Lower leg skin (tissue), 4 donors: Measurements from ENCODE around the gene LAMC3. TPM values are rescaled to one million over a fixed set of nuclear protein-coding genes. Genes with fewer than 3 reads are reported as not detected.

Experiments
- DNase-seq, 2 donors: peaks; one replicate each; pipeline ENCODE4 v3.0.0-alpha.2; 2019; ENCODE audit warnings: low spot score in 2 of 2
- H3K4me3 ChIP-seq: fragments of 200-600 bp; sonication (generic); 2 replicates; pipeline ENCODE4 v1.5.1; 2017; ENCODE audit warnings: mild to moderate bottlenecking, low read depth; ENCODE audit not compliant: poor library complexity, severe bottlenecking
- POLR2A ChIP-seq, 2 donors: fragments of 450-650 bp; IDR thresholded peaks; one replicate each; pipeline ENCODE4 v1.6.1; 2016 to 2017; ENCODE audit warnings: antibody characterized with exemption in 2 of 2, mild to moderate bottlenecking in 1 of 2, moderate library complexity in 1 of 2
- WGBS, 2 donors: methylation state at CpG; one replicate each; pipeline ENCODE4 v1.1.5; 2018; 5-methylcytosine and 5-hydroxymethylcytosine counted together
- intact Hi-C: fragments of 100-400 bp; cut with DNase I; formaldehyde crosslinking; loops from one replicate; pipeline ENCODE4 v1.15.0; 2023; ENCODE audit warnings: low total_unique reads
- total RNA-seq, 4 donors: library from RNA; depleted of rRNA; stranded (reverse); fragments of >200 nt; gene quantifications; one replicate each; pipeline ENCODE4 v1.1.0, GENCODE V29; 2016
- TF ChIP-seq, protein P1 (sequence below), 3 donors: fragments of 450-650 bp; IDR thresholded peaks; one replicate each; pipeline ENCODE4 v1.5.1; 2016; ENCODE audit warnings: antibody characterized with exemption in 3 of 3, mild to moderate bottlenecking in 3 of 3, moderate library complexity in 2 of 3

LAMC3 gene
- total RNA-seq, 4 donors from 2014 or later: 9.1 to 23.0 (median 11.2) TPM

- H3K4me3 ChIP-seq: no peak overlapping the region
- TF ChIP-seq, protein P1, sequence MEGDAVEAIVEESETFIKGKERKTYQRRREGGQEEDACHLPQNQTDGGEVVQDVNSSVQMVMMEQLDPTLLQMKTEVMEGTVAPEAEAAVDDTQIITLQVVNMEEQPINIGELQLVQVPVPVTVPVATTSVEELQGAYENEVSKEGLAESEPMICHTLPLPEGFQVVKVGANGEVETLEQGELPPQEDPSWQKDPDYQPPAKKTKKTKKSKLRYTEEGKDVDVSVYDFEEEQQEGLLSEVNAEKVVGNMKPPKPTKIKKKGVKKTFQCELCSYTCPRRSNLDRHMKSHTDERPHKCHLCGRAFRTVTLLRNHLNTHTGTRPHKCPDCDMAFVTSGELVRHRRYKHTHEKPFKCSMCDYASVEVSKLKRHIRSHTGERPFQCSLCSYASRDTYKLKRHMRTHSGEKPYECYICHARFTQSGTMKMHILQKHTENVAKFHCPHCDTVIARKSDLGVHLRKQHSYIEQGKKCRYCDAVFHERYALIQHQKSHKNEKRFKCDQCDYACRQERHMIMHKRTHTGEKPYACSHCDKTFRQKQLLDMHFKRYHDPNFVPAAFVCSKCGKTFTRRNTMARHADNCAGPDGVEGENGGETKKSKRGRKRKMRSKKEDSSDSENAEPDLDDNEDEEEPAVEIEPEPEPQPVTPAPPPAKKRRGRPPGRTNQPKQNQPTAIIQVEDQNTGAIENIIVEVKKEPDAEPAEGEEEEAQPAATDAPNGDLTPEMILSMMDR (IDR thresholded peaks at IDR 0.05): no peak
- TF ChIP-seq POLR2A (IDR thresholded peaks at IDR 0.05): no peak
- DNase-seq: no peak
- intact Hi-C loops: no loop called here
- 86 to 93% methylated on average over 14 of the region's 14 CpGs for WGBS, 2 donors
These were observed 48.0 kb downstream of the LAMC3 start for GRCh38 chr9:131056781-131057506.

GRCh38 chr9:131060900-131061630 is 52.1 kb downstream of the LAMC3 start:
- DNase-seq: no peak
- no peak for TF ChIP-seq POLR2A (IDR thresholded peaks at IDR 0.05)
- TF ChIP-seq, protein P1 (IDR thresholded peaks at IDR 0.05): no peak
- H3K4me3 ChIP-seq: no peak overlapping the region
- intact Hi-C loops: loop anchor here (5.0 kb wide), 1 partner anchor 276 kb away; no protein-coding TSS in a partner anchor
- WGBS, 2 donors: 74 to 77% methylated on average over 15 to 18 of the region's 21 CpGs

GRCh38 chr9:131062969-131063368 is 54.0 kb downstream of the LAMC3 start:
- no peak for DNase-seq
- TF ChIP-seq POLR2A (IDR thresholded peaks at IDR 0.05): no peak
- TF ChIP-seq, protein P1 (IDR thresholded peaks at IDR 0.05): no peak

GRCh38 chr9:131065599-131065998 is 56.6 kb downstream of the LAMC3 start:
- 87 to 94% methylated on average over 7 of the region's 7 CpGs for WGBS, 2 donors
- intact Hi-C loops: no loop called here
- H3K4me3 ChIP-seq: no peak overlapping the region
- no peak for TF ChIP-seq POLR2A (IDR thresholded peaks at IDR 0.05)
- TF ChIP-seq, protein P1 (IDR thresholded peaks at IDR 0.05): no peak
- no peak for DNase-seq

More at GRCh38 chr9:131062969-131063368, 54.0 kb downstream of the LAMC3 start:
- intact Hi-C loops: loop anchor here (5.0 kb wide), 1 partner anchor 274 kb away; no protein-coding TSS in a partner anchor
- H3K4me3 ChIP-seq: no peak overlapping the region
- 60 to 68% methylated on average over 9 of the region's 9 CpGs for WGBS, 2 donors

DNA sequence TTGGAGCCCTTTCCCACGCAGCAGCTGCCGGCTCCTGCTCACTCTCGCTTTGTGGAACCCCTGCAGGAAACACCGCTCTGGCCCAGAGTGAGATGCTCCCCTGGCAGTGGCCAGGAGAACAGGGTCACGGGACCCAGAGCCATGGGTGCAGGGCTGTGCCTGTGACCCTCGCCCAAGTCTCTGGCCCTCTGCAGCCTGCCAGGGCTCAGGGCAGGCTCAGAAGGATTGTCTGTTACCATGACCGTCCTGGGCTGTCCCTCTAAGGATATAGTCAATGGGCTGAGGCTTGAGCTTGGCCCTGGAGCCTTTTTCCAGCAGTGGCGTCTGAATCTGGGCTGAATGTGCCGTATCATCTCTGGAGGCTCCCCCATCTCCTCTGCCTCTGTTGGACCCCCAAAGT is 58.7 kb downstream of the LAMC3 start:
- H3K4me3 ChIP-seq: no peak overlapping the region
- DNase-seq: no peak
- TF ChIP-seq, protein P1 (IDR thresholded peaks at IDR 0.05): no peak
- no peak for TF ChIP-seq POLR2A (IDR thresholded peaks at IDR 0.05)
- WGBS, 2 donors: 68 to 84% methylated on average over 8 to 9 of the region's 9 CpGs
- intact Hi-C loops: no loop called here
